ENCODE results near the gene FBLN1. TPM values are rescaled to one million over a fixed set of nuclear protein-coding genes. Genes with fewer than 3 reads are reported as not detected.

The FBLN1 gene
- total and polyA plus RNA-seq, 2 donors (not counting 3 experiments of a cell fraction or from before 2014, with no cell fraction given): 1.2 to 4.0 TPM

DNA sequence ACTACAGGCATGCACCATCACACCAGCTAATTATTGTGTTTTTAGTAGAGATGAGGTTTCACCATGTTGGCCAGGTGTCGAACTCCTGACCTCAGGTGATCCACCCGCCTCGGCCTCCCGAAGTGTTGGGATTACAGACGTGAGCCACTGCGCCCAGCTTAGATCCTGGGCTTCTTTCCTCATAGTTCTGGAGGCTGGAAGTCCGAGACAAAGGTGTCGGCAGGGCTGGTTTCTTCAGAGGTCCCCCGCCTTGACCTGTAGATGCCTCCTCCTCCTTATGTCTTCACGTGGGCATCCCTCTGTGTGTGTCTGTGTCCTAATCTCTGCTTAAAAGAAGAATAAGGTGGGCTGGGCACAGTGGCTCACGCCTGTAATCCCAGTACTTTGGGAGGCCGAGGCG, 44.2 kb upstream of the FBLN1 start:
- CTCF ChIA-PET: no interaction called here
- H3K36me3 ChIP-seq (ENCODE audit: control insufficient read depth in 2 of 2, extremely low read depth in 1 of 2, insufficient read depth in 2 of 2, low read length in 2 of 2): no peaks in the 10 kb centered on the region
- dilution Hi-C loops (cut with MboI; ENCODE audit: extremely low pct_ligation_motif_present, low sequenced_read_pairs): no loop called here

DNA sequence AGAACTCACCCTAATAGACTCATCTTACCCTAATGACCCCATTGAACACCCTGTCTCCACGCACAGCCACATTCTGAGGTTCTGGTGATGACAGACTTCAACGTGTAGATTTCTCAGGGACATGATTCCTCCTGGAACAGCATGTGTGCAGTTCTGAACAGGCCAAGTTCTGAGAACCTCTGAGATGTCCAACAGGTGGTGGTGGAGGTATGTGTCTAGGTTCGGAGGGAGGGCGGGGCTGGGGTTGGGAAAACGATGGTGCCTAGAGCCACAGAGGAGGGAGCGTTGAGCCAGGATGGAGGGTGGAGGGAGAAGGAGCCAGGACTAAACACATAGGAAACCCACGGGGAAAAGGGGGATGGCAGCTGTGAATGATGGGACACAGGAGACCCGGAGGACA, 43.4 kb upstream of the FBLN1 start:
- dilution Hi-C loops (cut with MboI; ENCODE audit: extremely low pct_ligation_motif_present, low sequenced_read_pairs): no loop called here
- Histone ChIP-seq H4K20me1 (replicated peaks; ENCODE audit: control insufficient read depth, extremely low read depth, insufficient read depth, low read length) (no peaks in the 10 kb centered on the region), H3K4me3 (replicated peaks in 1 of 3; ENCODE audit: insufficient read depth in 1 of 3, low read depth in 1 of 3, low read length in 3 of 3) (no peak overlapping the region), H3K9me1 (replicated peaks; ENCODE audit: control insufficient read depth, extremely low read depth, insufficient read depth, low read length) (no peaks in the 10 kb centered on the region), H2AFZ (ENCODE audit: low read depth, low read length) (no peak overlapping the region), H3K27ac (ENCODE audit: insufficient read depth, low read depth, low read length) (no peak overlapping the region), H3K27me3 (ENCODE audit: control insufficient read depth in 2 of 2, insufficient read depth in 2 of 2, low read length in 2 of 2) (no peaks in the 10 kb centered on the region), H3K4me1 (ENCODE audit: control insufficient read depth, extremely low read depth, insufficient read depth, low read length) (no peaks in the 10 kb centered on the region), H3K9me3 (replicated peaks; ENCODE audit: control insufficient read depth, insufficient read depth, low read length) (no peaks in the 10 kb centered on the region), H3K36me3 (ENCODE audit: control insufficient read depth in 2 of 2, extremely low read depth in 1 of 2, insufficient read depth in 2 of 2, low read length in 2 of 2) (no peaks in the 10 kb centered on the region), H3K79me2 (ENCODE audit: control insufficient read depth, insufficient read depth, low read length) (no peaks in the 10 kb centered on the region), H3K4me2 (ENCODE audit: insufficient read depth, low read length) (no peak overlapping the region), H3K9ac (replicated peaks; ENCODE audit: extremely low read depth, insufficient read depth, low read length) (no peak overlapping the region)
- ChIA-PET POLR2A (no interaction called here), CTCF (no interaction called here)
- DNase-seq (ENCODE audit: low read depth, low spot score) (no peak), FAIRE-seq (no peak)
- intact Hi-C loops (cut with micrococcal nuclease): no loop called here
- no peak for TF ChIP-seq GATA2 (IDR thresholded peaks at IDR 0.05; ENCODE audit: insufficient read depth, insufficient read length, low read depth, low read length)
- TF ChIP-seq MYC (IDR thresholded peaks at IDR 0.05; ENCODE audit: low read depth, low read length): no peak
- no peak for TF ChIP-seq JUN (IDR thresholded peaks at IDR 0.05; ENCODE audit: borderline replicate concordance, insufficient read depth, insufficient read length, low read depth)
- TF ChIP-seq EZH2 (IDR thresholded peaks at IDR 0.05; ENCODE audit: borderline replicate concordance, low read depth, low read length, severe bottlenecking): no peak
- no peak for TF ChIP-seq POLR2A (IDR thresholded peaks at IDR 0.05; ENCODE audit: low read depth, low read length)
- TF ChIP-seq, protein P1, sequence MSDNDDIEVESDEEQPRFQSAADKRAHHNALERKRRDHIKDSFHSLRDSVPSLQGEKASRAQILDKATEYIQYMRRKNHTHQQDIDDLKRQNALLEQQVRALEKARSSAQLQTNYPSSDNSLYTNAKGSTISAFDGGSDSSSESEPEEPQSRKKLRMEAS (IDR thresholded peaks at IDR 0.05; ENCODE audit: insufficient read depth, insufficient read length): no peak
- no peak for TF ChIP-seq POLR2AphosphoS5 (IDR thresholded peaks at IDR 0.05; ENCODE audit: insufficient read depth, low read depth, low read length)
- no TSS peak for BruUV-seq (replicated peaks)

More for the DNA sequence above, 44.2 kb upstream of the FBLN1 start:
- Histone ChIP-seq H3K79me2 (ENCODE audit: control insufficient read depth, insufficient read depth, low read length) (no peaks in the 10 kb centered on the region), H3K4me3 (replicated peaks in 1 of 3; ENCODE audit: insufficient read depth in 1 of 3, low read depth in 1 of 3, low read length in 3 of 3) (no peak overlapping the region), H3K4me2 (ENCODE audit: insufficient read depth, low read length) (no peak overlapping the region), H3K9me1 (replicated peaks; ENCODE audit: control insufficient read depth, extremely low read depth, insufficient read depth, low read length) (no peaks in the 10 kb centered on the region), H3K9me3 (replicated peaks; ENCODE audit: control insufficient read depth, insufficient read depth, low read length) (no peaks in the 10 kb centered on the region), H3K9ac (replicated peaks; ENCODE audit: extremely low read depth, insufficient read depth, low read length) (no peak overlapping the region), H3K4me1 (ENCODE audit: control insufficient read depth, extremely low read depth, insufficient read depth, low read length) (no peaks in the 10 kb centered on the region), H2AFZ (ENCODE audit: low read depth, low read length) (no peak overlapping the region), H3K27me3 (ENCODE audit: control insufficient read depth in 2 of 2, insufficient read depth in 2 of 2, low read length in 2 of 2) (no peaks in the 10 kb centered on the region), H3K27ac (ENCODE audit: insufficient read depth, low read depth, low read length) (no peak overlapping the region), H4K20me1 (replicated peaks; ENCODE audit: control insufficient read depth, extremely low read depth, insufficient read depth, low read length) (no peaks in the 10 kb centered on the region)
- TF ChIP-seq, protein P2, sequence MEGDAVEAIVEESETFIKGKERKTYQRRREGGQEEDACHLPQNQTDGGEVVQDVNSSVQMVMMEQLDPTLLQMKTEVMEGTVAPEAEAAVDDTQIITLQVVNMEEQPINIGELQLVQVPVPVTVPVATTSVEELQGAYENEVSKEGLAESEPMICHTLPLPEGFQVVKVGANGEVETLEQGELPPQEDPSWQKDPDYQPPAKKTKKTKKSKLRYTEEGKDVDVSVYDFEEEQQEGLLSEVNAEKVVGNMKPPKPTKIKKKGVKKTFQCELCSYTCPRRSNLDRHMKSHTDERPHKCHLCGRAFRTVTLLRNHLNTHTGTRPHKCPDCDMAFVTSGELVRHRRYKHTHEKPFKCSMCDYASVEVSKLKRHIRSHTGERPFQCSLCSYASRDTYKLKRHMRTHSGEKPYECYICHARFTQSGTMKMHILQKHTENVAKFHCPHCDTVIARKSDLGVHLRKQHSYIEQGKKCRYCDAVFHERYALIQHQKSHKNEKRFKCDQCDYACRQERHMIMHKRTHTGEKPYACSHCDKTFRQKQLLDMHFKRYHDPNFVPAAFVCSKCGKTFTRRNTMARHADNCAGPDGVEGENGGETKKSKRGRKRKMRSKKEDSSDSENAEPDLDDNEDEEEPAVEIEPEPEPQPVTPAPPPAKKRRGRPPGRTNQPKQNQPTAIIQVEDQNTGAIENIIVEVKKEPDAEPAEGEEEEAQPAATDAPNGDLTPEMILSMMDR (IDR thresholded peaks at IDR 0.05; ENCODE audit: extremely low read depth in 1 of 2, insufficient read depth in 1 of 2, low read depth in 1 of 2, low read length in 2 of 2): no peak
- no peak for TF ChIP-seq FOS (IDR thresholded peaks at IDR 0.05; ENCODE audit: borderline replicate concordance, insufficient read depth, low read length)
- no TSS peak for BruUV-seq (replicated peaks)
- POLR2A ChIA-PET: no interaction called here
- no peak for DNase-seq (ENCODE audit: low read depth, low spot score)
- intact Hi-C loops (cut with micrococcal nuclease): no loop called here
- no peak for FAIRE-seq

Data from endothelial cell of umbilical vein (primary cell).